Hematopoietic multipotent progenitor cell treated with erythropoietin and hydrocortisone succinate and interleukin-3 and kit ligand, for 4 days (in vitro differentiated cells): Measurements from ENCODE around the gene FBN1.
A peak's percentile ranks its signal among the peaks of the same experiment; 100 is the strongest.

Experiments used
- DNase-seq: peaks from one replicate; pipeline ENCODE4 v3.0.0-alpha.2; 2015

Gene FBN1

GRCh38 chr15:48462688-48463087 is 182.8 kb downstream of the FBN1 start:
- DNase-seq: no peak

GRCh38 chr15:48459571-48460442 is 185.7 kb downstream of the FBN1 start:
- no peak for DNase-seq

- DNase-seq: no peak
Observed at GRCh38 chr15:48458876-48459275, 186.6 kb downstream of the FBN1 start.

- no peak for DNase-seq
Observed at GRCh38 chr15:48456134-48456533, 189.4 kb downstream of the FBN1 start.

GRCh38 chr15:48451736-48452135 is 193.8 kb downstream of the FBN1 start:
- peak; percentile 4 for DNase-seq

GRCh38 chr15:48451241-48451640 is 194.3 kb downstream of the FBN1 start:
- peak; percentile 2 for DNase-seq

- no peak for DNase-seq
Observed at GRCh38 chr15:48449734-48450133, 195.8 kb downstream of the FBN1 start.

- peak; percentile 15 for DNase-seq
Observed at GRCh38 chr15:48447657-48448056, 197.9 kb downstream of the FBN1 start.

- no peak for DNase-seq
Observed at GRCh38 chr15:48447058-48447457, 198.5 kb downstream of the FBN1 start.

- DNase-seq: no peak
Observed at GRCh38 chr15:48442011-48442410, 203.5 kb downstream of the FBN1 start.

- no peak for DNase-seq
Observed at GRCh38 chr15:48440084-48440483, 205.4 kb downstream of the FBN1 start.

- no peak for DNase-seq
Observed at GRCh38 chr15:48437178-48437577, 208.3 kb downstream of the FBN1 start.

- no peak for DNase-seq
Observed at GRCh38 chr15:48435321-48435720, 210.2 kb downstream of the FBN1 start.

GRCh38 chr15:48433226-48433886 is 212.2 kb downstream of the FBN1 start:
- DNase-seq: peak; percentile 4

GRCh38 chr15:48432688-48433087 is 212.8 kb downstream of the FBN1 start:
- no peak for DNase-seq

GRCh38 chr15:48427960-48428547 is 217.5 kb downstream of the FBN1 start:
- DNase-seq: no peak

GRCh38 chr15:48427479-48427878 is 218.0 kb downstream of the FBN1 start:
- no peak for DNase-seq

GRCh38 chr15:48426941-48427340 is 218.6 kb downstream of the FBN1 start:
- DNase-seq: no peak

- DNase-seq: no peak
Observed at GRCh38 chr15:48426044-48426443, 219.5 kb downstream of the FBN1 start.

- DNase-seq: no peak
Observed at GRCh38 chr15:48425051-48425450, 220.5 kb downstream of the FBN1 start.

- DNase-seq: peak; percentile 9
Observed at GRCh38 chr15:48423896-48424475, 221.5 kb downstream of the FBN1 start.

- DNase-seq: no peak
Observed at GRCh38 chr15:48423342-48423741, 222.2 kb downstream of the FBN1 start.

GRCh38 chr15:48422401-48422800 is 223.1 kb downstream of the FBN1 start:
- DNase-seq: no peak

GRCh38 chr15:48421362-48421761 is 224.1 kb downstream of the FBN1 start:
- DNase-seq: no peak
